SU-DHL-6 (cell line): ENCODE results near the gene DAZAP2.

Experiments
- H2AFZ ChIP-seq: fragments of 200-600 bp; sonication (generic); 2 replicates; pipeline ENCODE4 v1.6.1; 2014; ENCODE audit warnings: low read depth, mild to moderate bottlenecking, moderate library complexity, mixed read lengths, antibody characterized with exemption, low read length; ENCODE audit not compliant: severe bottlenecking
- H3F3A ChIP-seq: fragments of 200-600 bp; shearing (Covaris generic); 2 replicates; pipeline ENCODE4 v1.6.0; 2016; ENCODE audit warnings: antibody characterized with exemption, mild to moderate bottlenecking; ENCODE audit not compliant: insufficient read depth
- H3K27ac ChIP-seq: fragments of 200-600 bp; sonication (generic); 2 replicates; pipeline ENCODE4 v1.5.1; 2016; ENCODE audit warnings: low read depth, mild to moderate bottlenecking, low read length, moderate library complexity, mixed read lengths
- H3K27me3 ChIP-seq: fragments of 200-600 bp; sonication (generic), shearing (Covaris generic); 2 replicates; pipeline ENCODE4 v1.6.0; 2014; ENCODE audit warnings: mild to moderate bottlenecking, low read length
- H3K36me3 ChIP-seq: fragments of 200-600 bp; sonication (generic); 2 replicates; pipeline ENCODE4 v1.6.1; 2014; ENCODE audit warnings: mild to moderate bottlenecking, low read length, mixed read lengths
- H3K4me2 ChIP-seq: fragments of 300-600, 200-600 bp; shearing (Covaris generic), sonication (generic); 2 replicates; pipeline ENCODE4 v1.6.0; 2014; ENCODE audit warnings: low read length, low read depth, mild to moderate bottlenecking; ENCODE audit not compliant: poor library complexity, severe bottlenecking
- H3K4me3 ChIP-seq: fragments of 200-600 bp; sonication (generic); 2 replicates; pipeline ENCODE4 v1.5.1; 2014; ENCODE audit warnings: antibody characterized with exemption, low read length, mild to moderate bottlenecking, mixed read lengths; ENCODE audit not compliant: insufficient read depth, poor library complexity, severe bottlenecking
- H3K79me2 ChIP-seq: fragments of 200-600 bp; sonication (generic); 2 replicates; pipeline ENCODE4 v1.6.1; 2014; ENCODE audit warnings: mild to moderate bottlenecking, low read length, moderate library complexity; ENCODE audit not compliant: insufficient read depth
- H3K9ac ChIP-seq: fragments of 200-600 bp; sonication (generic); 2 replicates; pipeline ENCODE4 v1.7.0; 2014; ENCODE audit warnings: mild to moderate bottlenecking, low read length
- H3K9me2 ChIP-seq: fragments of 200-600 bp; sonication (generic); replicated peaks from 2 replicates; pipeline ENCODE4 v1.6.1; 2014; ENCODE audit warnings: low read length; ENCODE audit not compliant: insufficient read depth
- H3K9me3 ChIP-seq: fragments of 200-600 bp; sonication (generic); 2 replicates; pipeline ENCODE4 v1.6.1; 2014; ENCODE audit warnings: low read length, mixed read lengths; ENCODE audit not compliant: insufficient read depth
- H4K20me1 ChIP-seq: fragments of 200-600 bp; sonication (generic); 2 replicates; pipeline ENCODE4 v1.6.1; 2014; ENCODE audit warnings: low read depth, mild to moderate bottlenecking, antibody characterized with exemption, low read length, moderate library complexity, mixed read lengths
- EZH2phosphoT487 ChIP-seq: fragments of 200-600 bp; sonication (generic), shearing (Covaris generic); conservative IDR thresholded peaks from 2 replicates; pipeline ENCODE4 v1.6.1; 2018; ENCODE audit warnings: mild to moderate bottlenecking, antibody characterized with exemption, low read length, moderate library complexity, mixed read lengths
- TF ChIP-seq, protein P1 (sequence below): fragments of 200-600 bp; sonication (generic); IDR thresholded peaks from one replicate; pipeline ENCODE4 v1.5.1; 2017; ENCODE audit warnings: antibody characterized with exemption, mild to moderate bottlenecking, low read length, moderate library complexity; ENCODE audit not compliant: insufficient read depth, poor library complexity, severe bottlenecking

Gene DAZAP2

DNA sequence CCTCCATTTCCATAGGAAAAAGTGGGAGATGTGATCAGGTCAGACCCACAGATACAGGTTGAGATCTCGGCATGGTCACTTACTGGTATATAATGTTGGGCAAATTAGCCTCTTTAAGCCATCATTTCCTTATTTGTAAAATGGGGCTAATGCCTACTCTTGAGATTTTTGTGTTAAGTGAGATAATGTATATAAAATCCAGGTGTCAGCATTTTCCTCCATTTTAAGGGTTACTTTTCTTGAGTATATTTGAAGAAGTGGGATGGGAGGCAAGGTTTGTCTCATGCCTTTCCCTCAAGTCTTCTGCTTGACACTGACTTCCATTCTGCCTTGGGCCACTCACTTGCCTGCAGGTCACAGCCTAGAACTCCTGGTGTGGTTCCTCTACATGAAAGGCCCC lies 10.7 kb upstream of the DAZAP2 start:
- no peak overlapping the region for H3K27ac ChIP-seq
- H4K20me1 ChIP-seq: no peaks in the 10 kb centered on the region
- TF ChIP-seq, protein P1, sequence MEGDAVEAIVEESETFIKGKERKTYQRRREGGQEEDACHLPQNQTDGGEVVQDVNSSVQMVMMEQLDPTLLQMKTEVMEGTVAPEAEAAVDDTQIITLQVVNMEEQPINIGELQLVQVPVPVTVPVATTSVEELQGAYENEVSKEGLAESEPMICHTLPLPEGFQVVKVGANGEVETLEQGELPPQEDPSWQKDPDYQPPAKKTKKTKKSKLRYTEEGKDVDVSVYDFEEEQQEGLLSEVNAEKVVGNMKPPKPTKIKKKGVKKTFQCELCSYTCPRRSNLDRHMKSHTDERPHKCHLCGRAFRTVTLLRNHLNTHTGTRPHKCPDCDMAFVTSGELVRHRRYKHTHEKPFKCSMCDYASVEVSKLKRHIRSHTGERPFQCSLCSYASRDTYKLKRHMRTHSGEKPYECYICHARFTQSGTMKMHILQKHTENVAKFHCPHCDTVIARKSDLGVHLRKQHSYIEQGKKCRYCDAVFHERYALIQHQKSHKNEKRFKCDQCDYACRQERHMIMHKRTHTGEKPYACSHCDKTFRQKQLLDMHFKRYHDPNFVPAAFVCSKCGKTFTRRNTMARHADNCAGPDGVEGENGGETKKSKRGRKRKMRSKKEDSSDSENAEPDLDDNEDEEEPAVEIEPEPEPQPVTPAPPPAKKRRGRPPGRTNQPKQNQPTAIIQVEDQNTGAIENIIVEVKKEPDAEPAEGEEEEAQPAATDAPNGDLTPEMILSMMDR: no peak
- no peak for TF ChIP-seq EZH2phosphoT487
- no peaks in the 10 kb centered on the region for H3K79me2 ChIP-seq
- H3K27me3 ChIP-seq: no peaks in the 10 kb centered on the region
- no peak overlapping the region for H2AFZ ChIP-seq
- no peaks in the 10 kb centered on the region for H3F3A ChIP-seq
- no peaks in the 10 kb centered on the region for H3K9me2 ChIP-seq
- no peak overlapping the region for H3K4me2 ChIP-seq
- no peaks in the 10 kb centered on the region for H3K36me3 ChIP-seq
- H3K9ac ChIP-seq: no peak overlapping the region
- H3K9me3 ChIP-seq: no peaks in the 10 kb centered on the region
- no peak overlapping the region for H3K4me3 ChIP-seq

DNA sequence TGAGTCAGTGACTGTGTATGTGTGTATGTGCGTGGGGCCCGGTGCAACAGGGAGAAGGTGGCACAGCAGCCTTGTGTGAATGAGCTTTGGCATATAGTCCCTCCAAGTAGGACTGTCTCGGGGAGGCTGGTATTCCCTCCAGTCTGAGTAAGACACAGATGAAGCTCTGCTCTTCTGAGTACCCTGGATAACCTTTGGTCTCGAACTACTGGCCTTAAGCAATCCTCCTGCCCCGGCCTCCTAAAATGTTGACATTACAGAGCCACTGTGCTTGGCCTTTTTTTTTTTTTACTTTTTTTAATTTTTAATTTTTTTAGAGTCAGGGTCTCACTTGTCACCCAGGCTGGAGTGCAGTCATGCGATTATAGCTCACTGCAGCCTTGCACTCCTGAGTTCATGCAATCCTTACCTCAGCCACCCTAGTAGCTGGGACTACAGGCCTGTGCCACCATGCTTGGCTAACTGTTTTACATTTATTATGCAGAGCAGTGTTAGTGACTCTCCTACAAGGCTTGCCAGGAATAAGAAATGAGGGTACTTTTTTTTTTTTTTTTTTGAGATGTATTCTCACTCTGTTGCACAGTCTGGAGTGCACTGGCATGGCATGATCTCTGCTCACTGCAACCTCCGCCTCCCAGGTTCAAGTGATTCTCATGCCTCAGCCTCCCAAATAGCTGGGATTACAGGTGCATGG lies 9.4 kb upstream of the DAZAP2 start:
- Histone ChIP-seq H3K36me3 (no peaks in the 10 kb centered on the region), H3K79me2 (no peaks in the 10 kb centered on the region), H4K20me1 (no peaks in the 10 kb centered on the region), H3K9me3 (no peaks in the 10 kb centered on the region), H3K27ac (no peak overlapping the region), H3K9ac (no peak overlapping the region), H3K27me3 (no peaks in the 10 kb centered on the region), H3K4me2 (no peak overlapping the region), H3F3A (no peaks in the 10 kb centered on the region), H3K9me2 (no peaks in the 10 kb centered on the region), H3K4me3 (no peak overlapping the region), H2AFZ (no peak overlapping the region)
- TF ChIP-seq, protein P1: no peak
- no peak for TF ChIP-seq EZH2phosphoT487

DNA sequence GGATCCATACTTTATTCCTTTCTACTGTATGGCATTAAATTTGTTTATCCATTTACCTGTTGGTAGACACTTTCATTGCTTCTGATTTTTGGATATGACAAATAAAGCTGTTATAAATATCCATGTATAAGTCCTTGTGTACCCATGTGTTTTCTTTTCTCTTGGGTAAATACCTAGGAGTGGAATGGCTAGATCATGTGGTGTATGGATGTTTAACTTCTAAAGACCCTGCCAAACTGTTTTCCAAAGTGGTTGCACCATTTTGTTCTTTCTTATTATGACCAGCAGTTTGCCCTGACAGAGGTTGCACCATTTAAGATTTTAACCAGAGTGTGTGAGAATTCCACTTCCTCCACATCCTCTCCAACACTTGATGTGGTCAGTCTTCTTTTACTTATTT lies 6.0 kb upstream of the DAZAP2 start:
- Histone ChIP-seq H3K36me3 (no peaks in the 10 kb centered on the region), H4K20me1 (no peaks in the 10 kb centered on the region), H3K27me3 (no peaks in the 10 kb centered on the region), H3K9ac (no peak overlapping the region), H3K9me2 (no peaks in the 10 kb centered on the region), H3K27ac (no peak overlapping the region), H3K4me2 (no peak overlapping the region), H3F3A (no peaks in the 10 kb centered on the region), H3K4me3 (no peak overlapping the region), H2AFZ (no peak overlapping the region), H3K9me3 (no peaks in the 10 kb centered on the region), H3K79me2 (no peaks in the 10 kb centered on the region)
- TF ChIP-seq EZH2phosphoT487: no peak
- TF ChIP-seq, protein P1: no peak
